GM18907 (cell line): ENCODE measurements around the gene DNAJB6.

ENCODE experiments used
- ATAC-seq: cut with Tn5 transposase; IDR thresholded peaks from one replicate; pipeline ENCODE4 v1.9.1; 2021; ENCODE audit warnings: mild to moderate bottlenecking, moderate library complexity; ENCODE audit not compliant: unreplicated experiment

The DNAJB6 gene

GRCh38 chr7:157462840-157463239 is 126.0 kb downstream of the DNAJB6 start:
- ATAC-seq, result no peak

- no peak for ATAC-seq
Observed at GRCh38 chr7:157463245-157463644, 126.4 kb downstream of the DNAJB6 start.

- no peak for ATAC-seq
Observed at GRCh38 chr7:157464111-157464970, 127.5 kb downstream of the DNAJB6 start.

- ATAC-seq, result no peak
Observed at GRCh38 chr7:157464971-157465886, 128.4 kb downstream of the DNAJB6 start.

GRCh38 chr7:157465891-157466866 is 129.4 kb downstream of the DNAJB6 start:
- no peak for ATAC-seq

GRCh38 chr7:157466867-157467261 is 130.1 kb downstream of the DNAJB6 start:
- ATAC-seq, result no peak
